ENCODE results near the gene RRP12. TPM values are rescaled to one million over a fixed set of nuclear protein-coding genes. Genes with fewer than 3 reads are reported as not detected.

Gene RRP12
- total RNA-seq, 4 donors from 2014 or later, result 14.7 to 50.7 (median 24.4) TPM

- H3K27ac ChIP-seq, result no peak overlapping the region
- 79 to 81% methylated on average over 6 to 8 of the region's 8 CpGs for WGBS, 2 donors
- H3K27me3 ChIP-seq, result no peaks in the 10 kb centered on the region
- DNase-seq (ENCODE audit: low spot score in 2 of 2), result no peak
- H3K4me1 ChIP-seq, result no peaks in the 10 kb centered on the region
- H3K36me3 ChIP-seq, result peaks cover 0 to 96% (median 6%) of the 10 kb centered on the region in 3 donors
- no peaks in the 10 kb centered on the region for H3K9me3 ChIP-seq
- TF ChIP-seq EP300 (IDR thresholded peaks at IDR 0.05), result no peak
- H3K4me3 ChIP-seq, result no peak overlapping the region
Measured at GRCh38 chr10:97380516-97380915, 20.6 kb downstream of the RRP12 start.

- H3K4me3 ChIP-seq, result no peak overlapping the region
- no peak for TF ChIP-seq EP300 (IDR thresholded peaks at IDR 0.05)
- TF ChIP-seq POLR2A (IDR thresholded peaks at IDR 0.05), result no peak
- no peak for TF ChIP-seq CTCF (IDR thresholded peaks at IDR 0.05)
- no peaks in the 10 kb centered on the region for H3K9me3 ChIP-seq
- no peaks in the 10 kb centered on the region for H3K4me1 ChIP-seq
- H3K27ac ChIP-seq, result no peak overlapping the region
- no peaks in the 10 kb centered on the region for H3K27me3 ChIP-seq
- H3K36me3 ChIP-seq, result peaks cover 0 to 96% (median 6%) of the 10 kb centered on the region in 3 donors
- no peak for DNase-seq (ENCODE audit: low spot score in 2 of 2)
- 82 to 92% methylated on average over 11 to 15 of the region's 15 CpGs for WGBS, 2 donors
Measured at GRCh38 chr10:97378933-97379921, 21.9 kb downstream of the RRP12 start.

- H3K4me3 ChIP-seq, result no peak overlapping the region
- H3K27ac ChIP-seq, result no peak overlapping the region
- 83 to 91% methylated on average over 6 of the region's 6 CpGs for WGBS, 2 donors
- no peaks in the 10 kb centered on the region for H3K9me3 ChIP-seq
- DNase-seq (ENCODE audit: low spot score in 2 of 2), result no peak
- H3K27me3 ChIP-seq, result no peaks in the 10 kb centered on the region
- no peaks in the 10 kb centered on the region for H3K4me1 ChIP-seq
- TF ChIP-seq POLR2A (IDR thresholded peaks at IDR 0.05), result no peak
- no peak for TF ChIP-seq EP300 (IDR thresholded peaks at IDR 0.05)
- no peak for TF ChIP-seq CTCF (IDR thresholded peaks at IDR 0.05)
- H3K36me3 ChIP-seq, result peaks cover 0 to 98% (median 3%) of the 10 kb centered on the region in 3 donors
Measured at GRCh38 chr10:97376413-97376812, 24.7 kb downstream of the RRP12 start.

- no peak for DNase-seq (ENCODE audit: low spot score in 2 of 2)
- Histone ChIP-seq H3K27ac (no peak overlapping the region), H3K36me3 (peaks cover 0 to 98% (median 3%) of the 10 kb centered on the region in 3 donors), H3K4me3 (no peak overlapping the region), H3K4me1 (no peaks in the 10 kb centered on the region), H3K9me3 (no peaks in the 10 kb centered on the region), H3K27me3 (no peaks in the 10 kb centered on the region)
- TF ChIP-seq POLR2A (IDR thresholded peaks at IDR 0.05) (no peak), EP300 (IDR thresholded peaks at IDR 0.05) (no peak), CTCF (IDR thresholded peaks at IDR 0.05) (no peak)
- WGBS, 2 donors, result 94 to 95% methylated on average over 10 of the region's 10 CpGs
Measured at GRCh38 chr10:97373456-97373855, 27.7 kb downstream of the RRP12 start.

GRCh38 chr10:97372233-97372875 is 28.8 kb downstream of the RRP12 start:
- H3K27ac ChIP-seq, result no peak overlapping the region
- H3K4me3 ChIP-seq, result no peak overlapping the region
- no peaks in the 10 kb centered on the region for H3K27me3 ChIP-seq
- no peaks in the 10 kb centered on the region for H3K9me3 ChIP-seq
- DNase-seq (ENCODE audit: low spot score in 2 of 2), result no peak
- H3K36me3 ChIP-seq, result peaks cover 0 to 98% (median 3%) of the 10 kb centered on the region in 3 donors
- WGBS, 2 donors, result 94 to 95% methylated on average over 7 of the region's 7 CpGs
- no peak for TF ChIP-seq POLR2A (IDR thresholded peaks at IDR 0.05)
- TF ChIP-seq CTCF (IDR thresholded peaks at IDR 0.05), result no peak
- TF ChIP-seq EP300 (IDR thresholded peaks at IDR 0.05), result no peak
- H3K4me1 ChIP-seq, result no peaks in the 10 kb centered on the region
